GM21360 (cell line): Measurements from ENCODE around the gene MPST.
"Not testable (repeated sequence)": the region's sequence is repeated elsewhere in the genome, so short reads cannot be mapped to it uniquely, and the experiment has no call there.

Experiments
- ATAC-seq: cut with Tn5 transposase; IDR thresholded peaks from one replicate; pipeline ENCODE4 v1.9.1; 2021; ENCODE audit warnings: mild to moderate bottlenecking, moderate library complexity; ENCODE audit not compliant: unreplicated experiment

Gene MPST

GRCh38 chr22:37059876-37060449 is 40.4 kb downstream of the MPST start:
- no peak for ATAC-seq

GRCh38 chr22:37060801-37061610 is 41.5 kb downstream of the MPST start:
- ATAC-seq, result no peak

DNA sequence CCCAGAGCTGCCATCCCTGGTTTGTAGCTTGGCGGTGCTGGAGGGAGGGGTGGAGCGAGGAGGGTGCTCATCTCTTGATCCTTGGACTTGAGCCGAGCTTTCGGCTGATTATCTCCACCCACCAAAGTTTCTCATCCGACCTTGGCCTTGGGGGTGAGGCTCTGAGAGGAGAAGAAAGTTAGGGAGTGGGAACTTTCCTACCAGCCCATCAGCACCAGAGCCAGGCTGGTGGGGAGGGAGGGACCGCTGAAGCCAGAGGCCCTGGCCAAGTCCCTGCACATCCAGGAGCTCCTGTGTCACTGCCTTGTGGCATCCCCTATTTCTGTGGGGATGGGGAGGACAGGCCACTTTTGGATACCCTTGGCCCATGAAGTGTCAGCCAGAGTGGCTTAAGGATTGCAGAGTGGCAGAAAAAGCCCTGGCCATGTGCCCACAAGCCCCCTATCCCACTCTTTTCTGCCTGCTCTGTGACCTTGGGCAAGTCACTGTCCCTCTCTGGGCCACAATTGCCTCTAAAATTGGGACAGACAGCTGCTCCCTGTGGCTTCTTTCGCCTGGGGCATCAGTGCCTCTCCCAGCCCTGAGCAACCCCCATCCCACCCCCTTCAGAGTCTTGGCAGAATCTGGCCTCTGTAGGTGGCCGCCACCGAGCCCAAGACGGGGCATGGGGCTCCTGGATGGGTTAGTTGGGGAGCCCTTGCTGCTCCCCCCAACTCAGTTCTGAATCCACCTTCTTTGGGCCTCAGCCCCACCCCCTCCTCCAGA is 42.3 kb downstream of the MPST start:
- no peak for ATAC-seq

DNA sequence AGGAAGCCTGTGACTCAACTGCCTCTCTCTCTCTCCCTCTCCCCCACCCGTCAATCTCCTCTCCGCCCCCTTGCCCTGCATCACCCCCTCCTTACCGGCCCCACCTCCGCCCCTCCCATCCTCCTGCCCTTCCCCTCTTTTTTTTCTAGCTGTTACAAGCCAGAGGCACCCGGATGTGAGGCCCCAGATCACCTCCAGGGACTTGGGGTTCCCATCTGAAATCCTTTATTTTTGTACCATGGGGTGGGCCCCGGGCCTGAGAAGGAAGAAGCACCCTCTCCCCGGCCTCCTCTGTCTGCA is 42.8 kb downstream of the MPST start:
- no peak for ATAC-seq

DNA sequence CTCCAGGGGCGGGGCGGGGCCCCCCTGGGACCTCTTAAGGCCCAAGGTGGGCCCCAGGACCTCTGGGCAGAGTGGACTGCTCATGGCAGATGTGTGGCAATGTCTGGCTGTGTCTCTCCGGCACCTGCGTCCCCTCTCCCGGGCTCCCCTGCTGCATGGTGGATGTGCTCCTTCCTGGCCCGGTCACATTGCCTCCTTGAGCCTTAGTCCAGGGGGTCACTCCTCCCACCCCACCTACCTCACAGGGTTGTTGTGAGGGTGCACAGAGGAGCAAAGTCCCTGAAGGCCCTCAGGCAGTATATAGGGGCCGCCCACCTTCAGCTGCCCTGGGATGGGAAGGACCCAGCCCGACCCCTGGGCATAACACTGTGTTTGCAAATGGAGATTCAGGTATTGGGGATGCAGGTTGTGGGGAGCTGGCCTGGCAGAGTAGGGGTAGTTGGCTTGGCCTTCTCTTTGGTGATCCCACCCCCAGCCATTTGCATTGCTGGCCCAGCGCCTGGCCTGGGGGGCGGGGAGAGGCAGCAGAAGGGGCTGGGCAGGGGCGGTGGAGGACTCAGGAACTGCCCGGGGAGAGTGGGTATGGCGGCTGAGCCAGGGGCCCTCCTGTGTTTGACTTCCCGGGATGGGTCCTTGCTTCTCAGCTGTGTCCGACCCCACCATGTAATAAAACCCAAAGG is 43.3 kb downstream of the MPST start:
- no peak for ATAC-seq

DNA sequence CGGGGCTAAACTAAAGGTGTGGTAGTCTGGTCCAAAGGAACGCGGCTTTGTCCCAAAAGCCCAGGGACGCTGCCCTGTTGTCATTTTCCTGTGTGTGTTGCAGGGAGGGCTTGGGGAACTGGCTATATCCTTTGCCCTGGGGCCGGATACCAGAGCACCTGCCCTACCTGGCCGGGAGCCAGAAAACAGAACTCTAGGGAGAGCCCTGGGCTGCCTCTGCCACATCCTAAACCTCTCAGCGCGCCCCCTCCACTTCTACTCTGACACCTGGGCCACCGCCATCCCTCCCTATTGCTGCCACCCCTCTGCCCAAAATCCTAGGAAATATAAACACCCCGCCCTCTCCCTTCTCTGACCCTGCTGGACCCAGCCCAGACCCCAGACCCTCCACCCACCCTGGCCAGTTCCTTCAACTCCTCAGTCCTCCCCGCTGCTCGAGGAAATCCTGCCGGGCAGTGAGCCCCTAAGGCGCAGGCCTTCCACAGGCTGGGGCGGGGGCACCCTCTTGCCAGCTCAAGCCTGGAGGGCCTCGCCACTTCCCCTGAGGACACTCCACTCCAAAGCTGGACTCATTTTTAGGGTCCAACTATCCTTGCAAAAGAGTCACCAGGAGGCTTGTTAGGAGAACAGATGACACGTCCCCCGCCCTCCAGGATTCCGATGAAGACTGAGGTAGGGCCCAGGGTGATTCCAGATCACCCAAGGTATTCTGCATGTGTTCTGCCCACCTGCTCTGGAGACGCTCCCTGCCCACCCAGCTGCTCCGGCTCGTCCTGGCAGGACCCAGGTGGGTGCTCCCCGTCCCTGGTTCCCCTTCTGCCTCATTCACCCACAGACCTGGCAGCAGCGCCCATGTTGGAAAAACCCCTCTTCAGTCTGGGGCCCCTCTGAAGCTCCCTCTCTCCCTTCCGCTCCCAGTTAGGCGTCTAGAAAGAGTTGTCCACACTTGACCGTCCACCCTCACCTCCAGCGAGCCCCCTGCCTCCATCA is 44.2 kb downstream of the MPST start:
- ATAC-seq, result no peak

- no peak for ATAC-seq
These were observed 45.0 kb downstream of the MPST start for GRCh38 chr22:37064553-37064952.

- no peak for ATAC-seq
These were observed 45.6 kb downstream of the MPST start for GRCh38 chr22:37065180-37065579.

DNA sequence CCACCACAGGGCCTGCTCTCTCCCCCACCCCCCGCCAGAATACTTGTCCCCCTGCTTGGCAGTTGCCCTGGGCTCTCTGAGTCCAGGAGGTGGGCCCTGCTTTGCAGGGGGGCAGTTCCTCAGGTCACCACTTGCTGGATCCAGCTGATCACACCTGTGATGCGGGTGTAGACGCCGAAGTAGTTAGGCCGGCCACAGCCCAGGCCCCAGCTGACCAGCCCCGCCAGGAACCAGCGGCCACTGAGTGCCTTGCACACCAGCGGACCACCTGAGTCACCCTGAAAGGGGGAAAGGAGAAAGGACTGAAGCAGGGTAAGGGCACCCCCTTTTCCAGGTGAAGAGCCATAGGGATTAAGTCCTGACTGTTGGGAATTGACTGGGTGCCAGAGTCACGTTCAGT is 46.4 kb downstream of the MPST start:
- no peak for ATAC-seq

DNA sequence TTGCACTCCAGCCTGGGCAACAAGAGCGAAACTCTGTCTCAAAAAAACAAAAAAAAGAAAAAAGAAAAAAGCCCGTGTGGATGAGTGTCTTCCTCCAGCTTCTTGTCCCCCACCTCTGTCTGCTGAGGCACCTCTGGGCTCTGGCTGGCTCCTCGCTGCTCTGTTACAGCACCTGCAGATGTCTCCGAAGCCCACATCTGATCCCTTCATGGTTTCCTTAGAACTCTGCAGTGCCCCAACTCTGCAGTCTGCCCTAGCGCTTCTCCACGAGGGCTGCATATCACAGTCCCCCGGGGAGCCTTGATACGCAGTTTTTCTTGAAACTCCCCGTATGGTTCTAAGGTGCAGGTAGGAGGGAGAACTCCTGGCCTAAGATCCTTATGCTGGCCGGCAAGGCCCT is 47.9 kb downstream of the MPST start:
- no peak for ATAC-seq

GRCh38 chr22:37068859-37069258 is 49.3 kb downstream of the MPST start:
- no peak for ATAC-seq

- no peak for ATAC-seq
These were observed 49.8 kb downstream of the MPST start for GRCh38 chr22:37069319-37069718.

GRCh38 chr22:37069719-37070118 is 50.2 kb downstream of the MPST start:
- ATAC-seq, result no peak

DNA sequence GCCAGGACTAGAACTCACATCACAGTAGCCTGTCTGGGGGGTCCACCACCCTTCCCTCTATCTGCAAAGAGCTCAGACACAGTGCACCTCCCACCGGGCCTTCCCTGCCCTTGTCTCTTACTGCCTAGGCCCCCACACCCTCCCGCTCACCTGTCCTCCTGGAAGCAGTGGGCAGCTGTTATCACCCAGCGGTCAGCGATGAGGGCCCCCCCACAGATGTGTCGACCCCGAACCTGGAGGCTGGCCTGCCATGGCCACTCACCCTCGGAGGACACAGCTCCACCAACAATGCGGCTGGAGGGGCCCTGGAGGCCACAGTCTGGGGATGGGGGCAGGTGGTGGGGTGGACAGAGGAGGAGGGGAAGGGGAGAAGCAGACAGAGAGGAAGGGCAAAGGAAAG is 50.8 kb downstream of the MPST start:
- no peak for ATAC-seq

DNA sequence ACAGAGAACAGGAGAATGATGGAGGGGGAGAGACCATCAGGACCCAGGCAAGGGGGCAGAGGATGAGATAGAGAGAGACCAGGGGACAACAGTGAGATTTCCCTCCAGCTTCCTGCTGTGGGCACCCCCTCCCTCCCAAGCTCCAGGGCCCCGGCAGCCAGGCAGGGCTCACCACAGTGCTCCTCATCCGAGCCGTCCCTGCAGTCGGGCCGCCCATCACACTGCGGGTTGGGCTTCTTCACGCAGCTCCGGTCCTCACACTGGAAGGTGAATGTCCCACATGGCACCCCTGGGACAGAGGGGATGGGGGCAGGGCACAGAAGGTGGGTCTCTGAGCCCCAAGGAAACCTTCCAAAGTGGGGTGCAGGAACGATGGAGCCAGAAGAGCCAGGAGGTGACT is 51.2 kb downstream of the MPST start:
- no peak for ATAC-seq

GRCh38 chr22:37071850-37072592 is 52.5 kb downstream of the MPST start:
- not testable (repeated sequence) for ATAC-seq

- no peak for ATAC-seq
These were observed 53.1 kb downstream of the MPST start for GRCh38 chr22:37072673-37073072.

- no peak for ATAC-seq
These were observed 55.0 kb downstream of the MPST start for GRCh38 chr22:37074537-37074936.

DNA sequence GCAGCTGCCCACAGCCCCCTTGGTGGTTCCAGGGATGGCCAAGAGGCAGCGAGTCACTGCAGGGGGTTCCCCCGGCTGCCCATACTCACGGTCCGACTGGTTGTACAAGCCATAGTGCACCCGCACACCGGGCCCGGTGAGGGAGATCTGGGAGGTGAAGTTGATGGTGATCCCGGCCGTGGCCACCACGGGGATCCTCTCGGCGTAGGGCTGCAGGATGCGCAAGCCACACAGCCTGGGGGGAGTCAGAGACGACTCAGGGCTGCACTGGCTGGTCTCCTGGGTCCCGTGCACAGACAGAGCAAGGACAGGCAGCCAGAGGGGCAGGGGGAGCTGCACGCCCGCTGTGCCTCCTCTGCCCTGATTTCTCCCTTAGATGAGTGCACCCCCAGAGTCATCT is 55.5 kb downstream of the MPST start:
- no peak for ATAC-seq
